GM18502 (cell line): Measurements from ENCODE around the gene FDCSP.
"Not testable (repeated sequence)": the region's sequence is repeated elsewhere in the genome, so short reads cannot be mapped to it uniquely, and the experiment has no call there.

Experiments
- ATAC-seq: cut with Tn5 transposase; IDR thresholded peaks from one replicate; pipeline ENCODE4 v1.9.1; 2021; ENCODE audit warnings: mild to moderate bottlenecking; ENCODE audit not compliant: unreplicated experiment, poor library complexity

The FDCSP gene

DNA sequence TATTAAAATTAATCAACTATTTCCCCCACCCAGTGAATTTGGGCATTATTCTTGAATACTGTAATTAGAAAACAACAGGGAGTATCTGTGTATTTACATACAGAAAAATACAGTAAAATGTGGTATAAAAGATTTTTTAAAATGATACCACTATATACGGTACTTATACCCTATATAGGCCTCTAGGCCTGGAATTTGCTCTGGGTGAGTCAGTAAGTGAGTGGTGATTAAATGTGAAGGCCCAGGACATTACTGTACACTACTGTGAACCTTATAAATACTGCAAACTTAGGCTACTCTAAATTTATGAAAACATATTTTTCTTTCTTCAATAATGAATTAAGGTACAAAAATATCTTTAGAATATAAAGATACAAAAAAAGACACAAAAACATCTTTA lies 10.2 kb downstream of the FDCSP start:
- ATAC-seq: no peak

DNA sequence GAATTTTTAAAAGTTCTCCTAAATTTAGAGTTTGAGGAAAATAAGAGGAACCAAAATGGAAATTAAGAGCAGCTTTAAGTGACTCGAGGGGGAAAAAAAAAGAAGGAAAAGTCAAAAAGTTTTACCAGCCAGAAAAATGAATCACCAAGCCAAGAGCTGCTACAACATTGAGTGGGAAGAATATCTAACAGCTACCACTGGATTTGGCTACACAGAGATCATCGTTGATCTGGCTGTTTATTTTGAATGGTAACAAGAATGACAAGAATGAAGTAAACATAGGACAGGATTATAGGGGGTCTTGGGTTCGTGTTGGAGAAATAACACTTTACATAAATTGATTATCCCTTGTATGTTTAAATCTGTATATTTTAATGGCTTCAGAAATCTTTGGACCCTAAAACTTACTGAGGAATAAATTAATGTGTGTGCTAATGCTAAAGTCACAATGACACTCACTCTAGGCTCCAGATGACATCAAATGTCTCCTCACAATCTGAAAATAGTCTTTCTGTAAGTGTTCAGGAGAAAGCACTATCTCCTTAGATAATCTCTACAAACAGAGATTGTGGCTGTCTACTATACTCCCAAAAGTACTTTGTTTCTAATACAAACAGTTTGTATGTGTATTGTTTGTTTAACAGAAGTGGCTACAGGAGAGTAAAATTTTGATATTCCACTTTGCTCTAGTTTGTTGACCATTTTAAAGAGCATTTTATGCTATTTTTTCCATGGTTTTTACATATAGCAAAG lies 13.4 kb downstream of the FDCSP start:
- ATAC-seq: no peak

DNA sequence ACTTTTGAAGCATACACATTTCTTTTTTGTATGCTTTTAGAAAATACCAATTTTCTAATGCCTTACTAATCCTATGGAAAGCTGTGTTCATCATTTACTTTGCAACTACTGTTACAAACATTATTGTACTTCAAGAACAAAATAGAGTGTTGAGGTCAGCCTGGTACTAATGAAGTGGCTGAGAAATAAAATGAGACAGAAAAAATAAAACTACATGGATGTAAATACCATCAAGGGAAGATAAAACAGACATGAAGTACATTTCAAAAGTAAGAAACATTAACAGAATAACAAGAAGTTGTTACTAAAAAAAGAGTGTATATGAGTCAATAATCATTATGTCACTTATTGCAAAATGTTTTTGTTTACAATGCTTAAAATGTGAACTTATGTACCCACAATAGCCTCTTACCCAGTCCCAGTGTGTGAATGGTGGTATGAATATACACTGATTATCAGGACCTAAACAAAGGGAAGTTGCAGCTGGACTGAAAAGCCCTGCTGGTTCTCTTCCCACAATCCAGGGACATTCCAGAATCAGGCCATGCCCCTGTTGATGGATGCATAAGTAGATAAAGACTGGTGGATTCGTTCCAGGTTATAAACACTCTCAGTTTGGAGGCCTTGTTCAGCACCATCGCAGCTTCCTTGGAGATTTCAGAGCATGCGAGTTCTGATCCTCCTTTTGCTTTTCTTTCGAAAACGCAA lies 14.1 kb downstream of the FDCSP start:
- no peak for ATAC-seq

DNA sequence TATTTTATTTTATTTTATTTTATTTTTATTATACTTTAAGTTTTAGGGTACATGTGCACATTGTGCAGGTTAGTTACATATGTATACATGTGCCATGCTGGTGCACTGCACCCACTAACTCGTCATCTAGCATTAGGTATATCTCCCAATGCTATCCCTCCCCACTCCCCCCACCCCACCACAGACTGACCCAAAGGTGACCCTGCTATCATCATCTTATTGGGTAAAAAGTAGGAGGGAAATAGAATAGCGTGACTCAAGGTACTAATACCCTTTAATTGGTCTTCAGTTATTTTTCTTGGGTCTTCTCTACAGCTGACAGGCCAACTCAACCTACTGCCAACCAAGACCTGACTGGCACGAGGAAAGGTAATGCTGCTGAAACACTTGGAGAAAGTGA lies 16.4 kb downstream of the FDCSP start, which contains the start of gene CSN3:
Gene CSN3 (plus strand): TSS at position 301 of the 400 bp plus-strand sequence. CDS start 2,223 bp downstream, outside the sequence.
- ATAC-seq: not testable (repeated sequence)

DNA sequence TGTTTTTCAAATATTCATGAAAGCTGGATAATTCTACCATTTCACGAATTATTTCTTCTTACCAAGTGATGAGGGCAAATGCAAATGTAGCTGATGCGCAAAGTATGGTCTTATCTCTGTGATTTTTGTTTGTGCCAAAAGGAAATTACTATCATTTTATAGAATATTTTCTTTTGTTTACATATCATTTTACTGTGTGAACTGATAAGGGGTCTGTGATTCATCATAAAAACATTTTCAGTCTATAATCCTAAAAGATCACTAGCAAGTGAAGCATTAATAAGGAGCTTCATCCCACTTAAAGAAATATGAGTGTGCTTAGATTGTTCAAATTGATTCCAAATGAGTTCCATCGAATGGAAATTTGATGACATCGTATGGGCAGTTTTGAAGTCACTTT lies 17.2 kb downstream of the FDCSP start:
- ATAC-seq: no peak

DNA sequence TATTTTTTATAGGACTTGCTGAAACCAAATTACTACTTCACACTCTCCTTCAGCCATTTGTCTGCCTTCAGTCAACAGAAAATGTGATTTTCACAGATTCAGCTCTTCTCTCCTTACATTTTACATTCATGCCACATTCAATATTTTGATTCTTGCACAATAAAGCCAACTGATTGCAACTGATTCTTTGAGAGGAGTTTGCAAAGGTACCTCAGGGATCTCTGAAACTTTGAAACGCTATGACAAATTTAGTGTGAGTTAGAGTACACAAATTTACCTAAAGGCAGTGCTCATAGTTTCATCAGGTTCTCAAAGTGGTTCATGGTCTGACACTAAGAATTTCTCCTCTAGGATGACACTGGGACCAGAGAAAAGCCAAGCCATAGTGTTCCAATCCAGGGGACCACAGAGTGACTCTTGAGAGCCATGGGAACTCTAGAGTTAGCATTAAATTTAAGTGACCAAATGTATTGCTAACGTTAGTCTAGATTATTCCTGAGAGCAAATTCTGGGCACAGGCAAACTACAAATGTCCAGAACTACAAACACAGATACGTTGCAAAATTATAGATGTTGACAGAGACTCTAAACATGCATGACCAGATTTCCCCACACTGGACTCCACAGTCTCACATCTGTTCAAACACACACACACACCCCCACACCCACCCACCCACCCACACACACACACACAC lies 25.5 kb downstream of the FDCSP start:
- ATAC-seq: no peak

DNA sequence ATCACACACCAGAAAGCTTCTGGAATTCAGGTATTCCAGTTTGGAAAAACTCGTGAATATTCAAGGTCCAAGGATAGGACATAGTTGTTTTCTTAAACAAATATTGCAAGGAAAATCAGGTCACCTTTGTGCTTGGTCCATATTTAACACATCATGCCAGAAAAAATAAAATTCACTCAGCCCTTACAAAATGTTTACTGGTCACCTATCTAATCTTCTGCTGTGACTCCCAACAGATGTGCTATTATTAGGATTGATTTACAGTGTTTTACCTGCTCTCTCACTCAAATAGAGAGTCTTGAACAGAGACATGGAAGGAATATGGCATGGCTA lies 26.0 kb downstream of the FDCSP start:
- ATAC-seq: no peak

DNA sequence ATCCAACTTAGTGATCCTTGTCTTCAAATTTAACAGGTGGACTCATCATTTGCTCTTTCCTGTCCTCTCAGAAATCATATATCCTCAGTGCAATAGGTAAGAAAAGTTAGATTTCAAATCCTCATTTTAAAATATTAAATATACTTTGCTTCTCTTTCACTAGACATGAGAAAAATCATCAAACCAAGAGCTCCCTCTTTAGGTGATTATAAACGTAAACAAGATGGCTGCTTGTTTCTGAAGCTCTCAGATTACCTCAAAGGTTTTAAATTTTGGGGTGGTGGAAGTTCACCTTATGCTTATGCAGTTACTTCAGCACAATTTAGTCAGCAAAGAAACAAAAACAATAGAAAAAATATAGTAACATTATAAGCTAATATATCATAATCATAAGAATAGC lies 43.8 kb downstream of the FDCSP start:
- ATAC-seq: no peak

DNA sequence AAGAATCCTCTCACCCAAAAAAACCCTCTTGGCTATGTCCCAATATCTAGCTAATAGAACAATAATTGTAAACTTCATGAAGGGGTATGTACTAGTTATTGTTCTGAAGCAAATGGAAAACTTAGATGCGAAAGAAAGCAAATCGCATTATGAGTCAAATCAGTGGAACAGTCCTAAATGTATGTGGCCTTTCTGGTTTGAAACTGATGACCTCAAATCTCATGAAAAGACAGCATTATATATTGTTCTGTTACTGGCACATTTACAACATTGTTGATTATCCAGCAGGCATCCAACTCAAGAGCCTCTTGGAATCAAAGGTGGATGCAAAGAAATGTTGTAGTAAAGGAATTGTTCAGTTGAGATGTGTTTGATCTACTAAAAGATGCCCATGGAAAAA lies 51.2 kb downstream of the FDCSP start:
- ATAC-seq: no peak

DNA sequence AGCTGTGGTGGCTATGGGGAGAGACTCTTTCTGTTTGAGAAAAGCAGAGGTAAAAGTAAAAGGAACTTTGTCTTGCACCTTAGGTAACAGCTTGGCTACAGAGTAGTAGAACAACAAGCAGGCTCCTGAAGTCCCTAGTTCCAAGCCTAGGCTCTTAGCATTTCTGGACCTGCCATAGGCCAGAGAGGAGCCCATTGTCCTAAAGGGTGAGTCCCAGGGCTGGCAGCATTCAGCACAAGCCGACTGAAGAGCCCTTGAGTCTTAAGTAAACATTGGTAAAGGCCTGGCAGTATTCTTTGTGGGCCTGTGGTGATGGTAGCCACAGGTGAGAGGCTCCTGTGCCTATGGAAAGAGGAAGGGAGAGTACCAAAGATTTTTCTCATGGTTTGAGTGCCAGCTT lies 54.6 kb downstream of the FDCSP start:
- no peak for ATAC-seq
